Measurements from ENCODE around the gene LRRC7. TPM values are rescaled to one million over a fixed set of nuclear protein-coding genes. Genes with fewer than 3 reads are reported as not detected.

LRRC7 gene
- total and polyA plus RNA-seq, 2 experiments from 2014 or later: 1.2 TPM; not detected in 1

DNA sequence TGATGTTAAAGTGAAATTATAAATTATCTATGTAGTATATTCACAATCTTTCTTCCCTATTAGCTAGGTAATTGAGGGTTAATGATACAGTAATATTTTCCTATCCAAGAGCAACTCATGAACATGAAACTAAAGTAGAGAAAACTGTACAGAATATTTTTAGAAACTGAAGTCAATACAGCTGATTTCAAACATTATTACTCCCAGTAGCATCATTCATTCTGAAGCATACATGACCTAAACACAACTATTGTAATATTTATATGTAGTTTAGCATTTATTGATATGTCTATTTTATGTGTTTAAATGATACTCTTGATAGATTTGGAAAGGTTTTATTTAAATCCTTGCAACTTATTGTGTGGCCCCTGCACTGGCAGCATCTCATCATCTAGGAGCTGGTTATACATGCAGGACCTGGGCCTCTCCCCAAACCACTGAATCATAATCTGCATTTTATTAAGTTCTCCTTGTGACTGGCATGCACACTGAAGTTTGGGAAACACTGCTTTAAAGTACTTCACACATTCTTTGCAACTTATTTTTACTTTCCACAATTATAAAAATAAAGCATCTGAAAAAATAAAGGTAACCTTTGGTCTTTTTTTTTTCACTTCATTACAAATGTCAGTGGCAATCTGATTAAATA lies 437.8 kb downstream of the LRRC7 start:
- Mint-ChIP-seq H3K27ac (no peak overlapping the region), H3K27me3 (ENCODE audit: insufficient read depth, low read depth, poor library complexity) (peaks cover 4% of the 10 kb centered on the region), H3K4me3 (no peak overlapping the region), H3K9me3 (no peaks in the 10 kb centered on the region), H3K36me3 (ENCODE audit: low read depth) (no peaks in the 10 kb centered on the region), H3K4me1 (peaks cover 3% of the 10 kb centered on the region; the same call in 1 of the 3 replicates)
- DNase-seq (ENCODE audit: low spot score) (no peak), ATAC-seq (no peak)
- Histone ChIP-seq H3K36me3 (ENCODE audit: insufficient read depth) (no peaks in the 10 kb centered on the region), H3F3A (replicated peaks; ENCODE audit: low read depth) (no peaks in the 10 kb centered on the region), H3K9me2 (ENCODE audit: insufficient read depth) (no peaks in the 10 kb centered on the region), H3K4me3 (no peak overlapping the region), H4K20me1 (replicated peaks; ENCODE audit: insufficient read depth) (no peaks in the 10 kb centered on the region), H3K79me2 (replicated peaks; ENCODE audit: insufficient read depth) (no peaks in the 10 kb centered on the region), H3K27me3 (ENCODE audit: insufficient read depth) (no peaks in the 10 kb centered on the region), H2AFZ (no peak overlapping the region), H3K27ac (ENCODE audit: low read depth) (no peak overlapping the region), H3K4me2 (no peak overlapping the region), H3K4me1 (ENCODE audit: insufficient read depth) (no peaks in the 10 kb centered on the region)
- TF ChIP-seq EZH2 (IDR thresholded peaks at IDR 0.05; ENCODE audit: low read depth, unreplicated experiment) (no peak), STAT1 (IDR thresholded peaks at IDR 0.05; ENCODE audit: unreplicated experiment) (no peak), CREB1 (CRISPR knock-in tag; IDR thresholded peaks at IDR 0.05; ENCODE audit: low read depth) (no peak), EZH2phosphoT487 (IDR thresholded peaks at IDR 0.05; ENCODE audit: unreplicated experiment) (no peak)
- TF ChIP-seq, protein P1, sequence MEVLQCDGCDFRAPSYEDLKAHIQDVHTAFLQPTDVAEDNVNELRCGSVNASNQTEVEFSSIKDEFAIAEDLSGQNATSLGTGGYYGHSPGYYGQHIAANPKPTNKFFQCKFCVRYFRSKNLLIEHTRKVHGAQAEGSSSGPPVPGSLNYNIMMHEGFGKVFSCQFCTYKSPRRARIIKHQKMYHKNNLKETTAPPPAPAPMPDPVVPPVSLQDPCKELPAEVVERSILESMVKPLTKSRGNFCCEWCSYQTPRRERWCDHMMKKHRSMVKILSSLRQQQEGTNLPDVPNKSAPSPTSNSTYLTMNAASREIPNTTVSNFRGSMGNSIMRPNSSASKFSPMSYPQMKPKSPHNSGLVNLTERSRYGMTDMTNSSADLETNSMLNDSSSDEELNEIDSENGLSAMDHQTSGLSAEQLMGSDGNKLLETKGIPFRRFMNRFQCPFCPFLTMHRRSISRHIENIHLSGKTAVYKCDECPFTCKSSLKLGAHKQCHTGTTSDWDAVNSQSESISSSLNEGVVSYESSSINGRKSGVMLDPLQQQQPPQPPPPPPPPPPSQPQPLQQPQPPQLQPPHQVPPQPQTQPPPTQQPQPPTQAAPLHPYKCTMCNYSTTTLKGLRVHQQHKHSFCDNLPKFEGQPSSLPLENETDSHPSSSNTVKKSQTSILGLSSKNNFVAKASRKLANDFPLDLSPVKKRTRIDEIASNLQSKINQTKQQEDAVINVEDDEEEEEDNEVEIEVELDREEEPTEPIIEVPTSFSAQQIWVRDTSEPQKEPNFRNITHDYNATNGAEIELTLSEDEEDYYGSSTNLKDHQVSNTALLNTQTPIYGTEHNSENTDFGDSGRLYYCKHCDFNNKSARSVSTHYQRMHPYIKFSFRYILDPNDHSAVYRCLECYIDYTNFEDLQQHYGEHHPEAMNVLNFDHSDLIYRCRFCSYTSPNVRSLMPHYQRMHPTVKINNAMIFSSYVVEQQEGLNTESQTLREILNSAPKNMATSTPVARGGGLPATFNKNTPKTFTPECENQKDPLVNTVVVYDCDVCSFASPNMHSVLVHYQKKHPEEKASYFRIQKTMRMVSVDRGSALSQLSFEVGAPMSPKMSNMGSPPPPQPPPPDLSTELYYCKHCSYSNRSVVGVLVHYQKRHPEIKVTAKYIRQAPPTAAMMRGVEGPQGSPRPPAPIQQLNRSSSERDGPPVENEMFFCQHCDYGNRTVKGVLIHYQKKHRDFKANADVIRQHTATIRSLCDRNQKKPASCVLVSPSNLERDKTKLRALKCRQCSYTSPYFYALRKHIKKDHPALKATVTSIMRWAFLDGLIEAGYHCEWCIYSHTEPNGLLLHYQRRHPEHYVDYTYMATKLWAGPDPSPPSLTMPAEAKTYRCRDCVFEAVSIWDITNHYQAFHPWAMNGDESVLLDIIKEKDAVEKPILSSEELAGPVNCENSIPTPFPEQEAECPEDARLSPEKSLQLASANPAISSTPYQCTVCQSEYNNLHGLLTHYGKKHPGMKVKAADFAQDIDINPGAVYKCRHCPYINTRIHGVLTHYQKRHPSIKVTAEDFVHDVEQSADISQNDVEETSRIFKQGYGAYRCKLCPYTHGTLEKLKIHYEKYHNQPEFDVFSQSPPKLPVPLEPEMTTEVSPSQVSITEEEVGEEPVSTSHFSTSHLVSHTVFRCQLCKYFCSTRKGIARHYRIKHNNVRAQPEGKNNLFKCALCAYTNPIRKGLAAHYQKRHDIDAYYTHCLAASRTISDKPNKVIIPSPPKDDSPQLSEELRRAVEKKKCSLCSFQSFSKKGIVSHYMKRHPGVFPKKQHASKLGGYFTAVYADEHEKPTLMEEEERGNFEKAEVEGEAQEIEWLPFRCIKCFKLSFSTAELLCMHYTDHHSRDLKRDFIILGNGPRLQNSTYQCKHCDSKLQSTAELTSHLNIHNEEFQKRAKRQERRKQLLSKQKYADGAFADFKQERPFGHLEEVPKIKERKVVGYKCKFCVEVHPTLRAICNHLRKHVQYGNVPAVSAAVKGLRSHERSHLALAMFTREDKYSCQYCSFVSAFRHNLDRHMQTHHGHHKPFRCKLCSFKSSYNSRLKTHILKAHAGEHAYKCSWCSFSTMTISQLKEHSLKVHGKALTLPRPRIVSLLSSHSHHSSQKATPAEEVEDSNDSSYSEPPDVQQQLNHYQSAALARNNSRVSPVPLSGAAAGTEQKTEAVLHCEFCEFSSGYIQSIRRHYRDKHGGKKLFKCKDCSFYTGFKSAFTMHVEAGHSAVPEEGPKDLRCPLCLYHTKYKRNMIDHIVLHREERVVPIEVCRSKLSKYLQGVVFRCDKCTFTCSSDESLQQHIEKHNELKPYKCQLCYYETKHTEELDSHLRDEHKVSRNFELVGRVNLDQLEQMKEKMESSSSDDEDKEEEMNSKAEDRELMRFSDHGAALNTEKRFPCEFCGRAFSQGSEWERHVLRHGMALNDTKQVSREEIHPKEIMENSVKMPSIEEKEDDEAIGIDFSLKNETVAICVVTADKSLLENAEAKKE (CRISPR knock-in tag; IDR thresholded peaks at IDR 0.05): no peak

- ATAC-seq (no peak), DNase-seq (ENCODE audit: low spot score) (no peak)
- H3K4me1 Mint-ChIP-seq: peaks cover 3% of the 10 kb centered on the region; the same call in 1 of the 3 replicates
- Histone ChIP-seq H3K4me1 (ENCODE audit: insufficient read depth) (no peaks in the 10 kb centered on the region), H3F3A (replicated peaks; ENCODE audit: low read depth) (no peaks in the 10 kb centered on the region), H4K20me1 (replicated peaks; ENCODE audit: insufficient read depth) (no peaks in the 10 kb centered on the region), H3K27me3 (ENCODE audit: insufficient read depth) (no peaks in the 10 kb centered on the region), H2AFZ (no peak overlapping the region), H3K27ac (ENCODE audit: low read depth) (no peak overlapping the region), H3K36me3 (ENCODE audit: insufficient read depth) (no peaks in the 10 kb centered on the region), H3K4me3 (no peak overlapping the region), H3K79me2 (replicated peaks; ENCODE audit: insufficient read depth) (no peaks in the 10 kb centered on the region), H3K9me2 (ENCODE audit: insufficient read depth) (no peaks in the 10 kb centered on the region), H3K4me2 (no peak overlapping the region)
- H3K27me3 Mint-ChIP-seq (ENCODE audit: insufficient read depth, low read depth, poor library complexity): peaks cover 4% of the 10 kb centered on the region
- no peaks in the 10 kb centered on the region for H3K9me3 Mint-ChIP-seq
- H3K36me3 Mint-ChIP-seq (ENCODE audit: low read depth): no peaks in the 10 kb centered on the region
- no peak overlapping the region for H3K27ac Mint-ChIP-seq
- TF ChIP-seq ZNF331 (CRISPR knock-in tag; IDR thresholded peaks at IDR 0.05; ENCODE audit: low read depth): no peak
- TF ChIP-seq POLR2AphosphoS5 (IDR thresholded peaks at IDR 0.05; ENCODE audit: low read depth): no peak
- no peak overlapping the region for H3K4me3 Mint-ChIP-seq
Observed at GRCh38 chr1:70008660-70009059, 440.9 kb downstream of the LRRC7 start.
